DOHH2 (cell line): ENCODE measurements around the gene CFAP46.

Experiments used
- H3F3A ChIP-seq: fragments of 200-600 bp; sonication (generic), shearing (Covaris generic); 2 replicates; pipeline ENCODE4 v1.6.0; 2016; ENCODE audit warnings: antibody characterized with exemption, mild to moderate bottlenecking; ENCODE audit not compliant: control insufficient read depth, insufficient read depth
- H3K27ac ChIP-seq: fragments of 200-600 bp; sonication (generic); 2 replicates; pipeline ENCODE4 v1.5.1; 2014; ENCODE audit warnings: low read depth, mild to moderate bottlenecking, low read length, moderate library complexity
- H3K27me3 ChIP-seq: fragments of 200-600 bp; sonication (generic); 2 replicates; pipeline ENCODE4 v1.6.1; 2014; ENCODE audit warnings: mild to moderate bottlenecking, low read length, mixed read lengths; ENCODE audit not compliant: control insufficient read depth
- H3K36me3 ChIP-seq: fragments of 200-600 bp; sonication (generic); 2 replicates; pipeline ENCODE4 v1.6.1; 2014; ENCODE audit warnings: mild to moderate bottlenecking, low read length, moderate library complexity, mixed read lengths; ENCODE audit not compliant: control insufficient read depth
- H3K4me1 ChIP-seq: fragments of 200-600 bp; sonication (generic); 2 replicates; pipeline ENCODE4 v1.6.1; 2014; ENCODE audit warnings: mild to moderate bottlenecking, low read length, mixed read lengths; ENCODE audit not compliant: control insufficient read depth
- H3K4me2 ChIP-seq: fragments of 200-600 bp; sonication (generic); 2 replicates; pipeline ENCODE4 v1.6.0; 2014; ENCODE audit warnings: mild to moderate bottlenecking, low read length, moderate library complexity
- H3K4me3 ChIP-seq: fragments of 200-600 bp; sonication (generic); 2 replicates; pipeline ENCODE4 v1.5.1; 2014; ENCODE audit warnings: mild to moderate bottlenecking, low read length, mixed read lengths
- H3K79me2 ChIP-seq: fragments of 200-600 bp; sonication (generic); 2 replicates; pipeline ENCODE4 v1.6.1; 2014; ENCODE audit warnings: mild to moderate bottlenecking, low read length, mixed read lengths; ENCODE audit not compliant: control insufficient read depth
- H3K9me2 ChIP-seq: fragments of 200-600 bp; sonication (generic); replicated peaks from 2 replicates; pipeline ENCODE4 v1.6.1; 2014; ENCODE audit warnings: mild to moderate bottlenecking, low read length, mixed read lengths; ENCODE audit not compliant: control insufficient read depth
- H3K9me3 ChIP-seq: fragments of 200-600 bp; sonication (generic); 2 replicates; pipeline ENCODE4 v1.6.1; 2014; ENCODE audit warnings: antibody characterized with exemption, low read length, mixed read lengths; ENCODE audit not compliant: control insufficient read depth, insufficient read depth
- H4K20me1 ChIP-seq: fragments of 200-600 bp; sonication (generic); 2 replicates; pipeline ENCODE4 v1.6.0; 2014; ENCODE audit warnings: low read depth, mild to moderate bottlenecking, antibody characterized with exemption, low read length, moderate library complexity; ENCODE audit not compliant: control insufficient read depth, insufficient read depth
- CTCF ChIP-seq: fragments of 200-600 bp; sonication (generic); IDR thresholded peaks from one replicate; pipeline ENCODE4 v1.5.1; 2014; ENCODE audit warnings: antibody characterized with exemption, mild to moderate bottlenecking, low read depth, low read length; ENCODE audit not compliant: poor library complexity, severe bottlenecking
- EZH2phosphoT487 ChIP-seq: fragments of 200-600 bp; sonication (generic); IDR thresholded peaks from 2 replicates; pipeline ENCODE4 v1.6.1; 2017; ENCODE audit warnings: borderline replicate concordance, mild to moderate bottlenecking, antibody characterized with exemption, low read length, moderate library complexity, mixed read lengths

The CFAP46 gene

GRCh38 chr10:132910186-132910880 lies 32.0 kb downstream of the CFAP46 start:
- Histone ChIP-seq H3K4me3 (no peak overlapping the region), H3K9me2 (no peaks in the 10 kb centered on the region), H3K4me1 (peaks cover 3% of the 10 kb centered on the region), H3K79me2 (no peaks in the 10 kb centered on the region), H3K9me3 (no peaks in the 10 kb centered on the region; the same call in 1 of the 2 replicates), H3F3A (no peaks in the 10 kb centered on the region), H4K20me1 (no peaks in the 10 kb centered on the region), H3K36me3 (no peaks in the 10 kb centered on the region), H3K4me2 (no peak overlapping the region), H3K27me3 (no peaks in the 10 kb centered on the region), H3K27ac (no peak overlapping the region)
- TF ChIP-seq CTCF (no peak), EZH2phosphoT487 (no peak)

- Histone ChIP-seq H3F3A (no peaks in the 10 kb centered on the region), H3K4me2 (no peak overlapping the region), H3K27me3 (no peaks in the 10 kb centered on the region), H3K4me3 (no peak overlapping the region), H3K9me3 (no peaks in the 10 kb centered on the region; the same call in 1 of the 2 replicates), H3K36me3 (no peaks in the 10 kb centered on the region), H3K27ac (no peak overlapping the region), H4K20me1 (no peaks in the 10 kb centered on the region), H3K4me1 (no peaks in the 10 kb centered on the region), H3K9me2 (no peaks in the 10 kb centered on the region), H3K79me2 (no peaks in the 10 kb centered on the region)
- TF ChIP-seq CTCF (no peak), EZH2phosphoT487 (no peak)
Measured at GRCh38 chr10:132909491-132910071, 32.8 kb downstream of the CFAP46 start.

GRCh38 chr10:132908621-132909295 lies 33.6 kb downstream of the CFAP46 start:
- no peaks in the 10 kb centered on the region for H3K9me2 ChIP-seq
- H3K4me3 ChIP-seq: no peak overlapping the region
- no peaks in the 10 kb centered on the region for H3K36me3 ChIP-seq
- no peaks in the 10 kb centered on the region for H3F3A ChIP-seq
- H3K4me1 ChIP-seq: no peaks in the 10 kb centered on the region
- no peak overlapping the region for H3K4me2 ChIP-seq
- H3K27me3 ChIP-seq: no peaks in the 10 kb centered on the region
- no peaks in the 10 kb centered on the region for H3K79me2 ChIP-seq
- no peaks in the 10 kb centered on the region for H4K20me1 ChIP-seq
- TF ChIP-seq EZH2phosphoT487 (no peak), CTCF (no peak)
- H3K27ac ChIP-seq: no peak overlapping the region
- H3K9me3 ChIP-seq: no peaks in the 10 kb centered on the region; the same call in 1 of the 2 replicates
